SK-N-SH treated with all-trans-retinoic acid at 6 μM for 48 hours (cell line): ENCODE measurements around the gene UNC5C.

Source experiments
- ATAC-seq: fragments of 200-7000 bp; cut with Tn5 transposase; 3 replicates; pipeline ENCODE4 v1.9.1; 2020; ENCODE audit warnings: mild to moderate bottlenecking, moderate library complexity
- ARNTL ChIP-seq: fragments of 450-650 bp; formaldehyde crosslinking; IDR thresholded peaks from 2 replicates; pipeline ENCODE4 v1.5.0; 2020; ENCODE audit warnings: low read depth, mild to moderate bottlenecking, moderate library complexity, borderline replicate concordance
- BACH2 ChIP-seq: fragments of 250-450 bp; sonication (Bioruptor Pico); IDR thresholded peaks from 2 replicates; pipeline ENCODE4 v1.9.0; 2021; ENCODE audit warnings: mild to moderate bottlenecking, borderline replicate concordance
- CSDC2 ChIP-seq: fragments of 250-450 bp; sonication (Bioruptor Pico); IDR thresholded peaks from 2 replicates; pipeline ENCODE4 v1.5.0; 2020; ENCODE audit warnings: mild to moderate bottlenecking, moderate library complexity
- ESRRG ChIP-seq: fragments of 250-450 bp; sonication (Bioruptor Pico); IDR thresholded peaks from 2 replicates; pipeline ENCODE4 v1.6.1; 2021; ENCODE audit warnings: mild to moderate bottlenecking
- ISL1 ChIP-seq: fragments of 250-450 bp; sonication (Bioruptor Pico); IDR thresholded peaks from 2 replicates; pipeline ENCODE4 v2.1.2; 2022; ENCODE audit warnings: mild to moderate bottlenecking, moderate library complexity
- OSR1 ChIP-seq: fragments of 250-450 bp; sonication (Bioruptor Pico); IDR thresholded peaks from 2 replicates; pipeline ENCODE4 v1.8.0; 2022; ENCODE audit warnings: moderate library complexity, mild to moderate bottlenecking, inconsistent platforms
- PPARA ChIP-seq: fragments of 250-450 bp; sonication (Bioruptor Pico); IDR thresholded peaks from 2 replicates; pipeline ENCODE4 v1.5.0; 2020; ENCODE audit warnings: mild to moderate bottlenecking, borderline replicate concordance
- RARB ChIP-seq: fragments of 250-450 bp; sonication (Bioruptor Pico); IDR thresholded peaks from 2 replicates; pipeline ENCODE4 v1.8.0; 2021; ENCODE audit warnings: mild to moderate bottlenecking, moderate library complexity
- SNAI2 ChIP-seq: fragments of 250-450 bp; sonication (Bioruptor Pico); IDR thresholded peaks from 2 replicates; pipeline ENCODE4 v1.5.0; 2020; ENCODE audit warnings: mild to moderate bottlenecking, moderate library complexity
- TCF4 ChIP-seq: fragments of 250-450 bp; sonication (Bioruptor Pico); IDR thresholded peaks from 2 replicates; pipeline ENCODE4 v1.8.0; 2021; ENCODE audit warnings: mild to moderate bottlenecking, moderate library complexity, borderline replicate concordance
- TOX ChIP-seq: fragments of 250-450 bp; sonication (Bioruptor Pico); IDR thresholded peaks from 2 replicates; pipeline ENCODE4 v1.8.0; 2021; ENCODE audit warnings: mild to moderate bottlenecking, moderate library complexity, borderline replicate concordance
- ZC3H10 ChIP-seq: fragments of 250-450 bp; sonication (Bioruptor Pico); IDR thresholded peaks from 2 replicates; pipeline ENCODE4 v1.5.1; 2021; ENCODE audit warnings: mild to moderate bottlenecking, moderate library complexity
- ZFP30 ChIP-seq: fragments of 450-650 bp; formaldehyde crosslinking; IDR thresholded peaks from 2 replicates; pipeline ENCODE4 v1.5.0; 2022; ENCODE audit warnings: mild to moderate bottlenecking, moderate library complexity
- ZNF70 ChIP-seq: fragments of 450-650 bp; formaldehyde crosslinking; IDR thresholded peaks from 2 replicates; pipeline ENCODE4 v1.5.0; 2020; ENCODE audit warnings: mild to moderate bottlenecking, moderate library complexity
- ZNF8 ChIP-seq: fragments of 450-650 bp; formaldehyde crosslinking; IDR thresholded peaks from 2 replicates; pipeline ENCODE4 v1.5.0; 2020; ENCODE audit warnings: mild to moderate bottlenecking, moderate library complexity
- TF ChIP-seq, protein P1 (sequence below): fragments of 250-450 bp; sonication (Bioruptor Pico); IDR thresholded peaks from 2 replicates; pipeline ENCODE4 v1.8.0; 2020; ENCODE audit warnings: mild to moderate bottlenecking, moderate library complexity, borderline replicate concordance
- TF ChIP-seq, protein P2 (sequence below): fragments of 250-450 bp; sonication (Bioruptor Pico); IDR thresholded peaks from 2 replicates; pipeline ENCODE4 v1.5.0; 2020; ENCODE audit warnings: mild to moderate bottlenecking, moderate library complexity
- TF ChIP-seq, protein P3 (sequence below): fragments of 250-450 bp; sonication (Bioruptor Pico); IDR thresholded peaks from 2 replicates; pipeline ENCODE4 v1.5.1; 2020; ENCODE audit warnings: low read depth, mild to moderate bottlenecking, moderate library complexity
- TF ChIP-seq, protein P4 (sequence below): fragments of 250-450 bp; sonication (Bioruptor Pico); IDR thresholded peaks from 2 replicates; pipeline ENCODE4 v1.5.1; 2021; ENCODE audit warnings: mild to moderate bottlenecking, moderate library complexity
- TF ChIP-seq, protein P5 (sequence below): fragments of 250-450 bp; sonication (Bioruptor Pico); IDR thresholded peaks from 2 replicates; pipeline ENCODE4 v1.8.0; 2021; ENCODE audit warnings: low read depth, mild to moderate bottlenecking, moderate library complexity, borderline replicate concordance

UNC5C gene

DNA sequence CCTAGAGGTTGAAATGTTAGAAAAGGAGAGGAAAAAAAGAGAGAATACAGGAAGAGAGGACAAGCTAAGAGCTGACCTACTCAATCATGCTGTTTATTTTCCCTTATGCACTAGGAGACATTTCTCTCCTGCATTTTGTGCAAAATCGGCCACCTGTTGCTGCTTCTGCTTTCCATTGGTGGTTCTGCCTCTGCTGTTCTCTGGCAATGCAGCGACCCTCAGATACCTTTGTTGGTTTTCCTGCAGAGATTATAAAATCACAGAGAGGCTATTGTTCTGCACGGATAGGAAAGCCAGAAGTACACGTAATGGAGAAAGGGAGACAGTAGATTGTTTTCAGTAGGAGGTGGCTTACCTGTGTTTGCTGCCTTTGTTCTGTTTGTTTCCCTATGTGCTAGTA, 108.9 kb downstream of the UNC5C start:
- TF ChIP-seq, protein P1, sequence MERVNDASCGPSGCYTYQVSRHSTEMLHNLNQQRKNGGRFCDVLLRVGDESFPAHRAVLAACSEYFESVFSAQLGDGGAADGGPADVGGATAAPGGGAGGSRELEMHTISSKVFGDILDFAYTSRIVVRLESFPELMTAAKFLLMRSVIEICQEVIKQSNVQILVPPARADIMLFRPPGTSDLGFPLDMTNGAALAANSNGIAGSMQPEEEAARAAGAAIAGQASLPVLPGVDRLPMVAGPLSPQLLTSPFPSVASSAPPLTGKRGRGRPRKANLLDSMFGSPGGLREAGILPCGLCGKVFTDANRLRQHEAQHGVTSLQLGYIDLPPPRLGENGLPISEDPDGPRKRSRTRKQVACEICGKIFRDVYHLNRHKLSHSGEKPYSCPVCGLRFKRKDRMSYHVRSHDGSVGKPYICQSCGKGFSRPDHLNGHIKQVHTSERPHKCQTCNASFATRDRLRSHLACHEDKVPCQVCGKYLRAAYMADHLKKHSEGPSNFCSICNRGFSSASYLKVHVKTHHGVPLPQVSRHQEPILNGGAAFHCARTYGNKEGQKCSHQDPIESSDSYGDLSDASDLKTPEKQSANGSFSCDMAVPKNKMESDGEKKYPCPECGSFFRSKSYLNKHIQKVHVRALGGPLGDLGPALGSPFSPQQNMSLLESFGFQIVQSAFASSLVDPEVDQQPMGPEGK (CRISPR knock-in tag): no peak
- TF ChIP-seq ZNF70 (no peak), TCF4 (CRISPR knock-in tag) (no peak), ESRRG (CRISPR knock-in tag) (no peak), PPARA (no peak), TOX (no peak), OSR1 (CRISPR knock-in tag) (no peak), ZC3H10 (CRISPR knock-in tag) (no peak)
- TF ChIP-seq, protein P2, sequence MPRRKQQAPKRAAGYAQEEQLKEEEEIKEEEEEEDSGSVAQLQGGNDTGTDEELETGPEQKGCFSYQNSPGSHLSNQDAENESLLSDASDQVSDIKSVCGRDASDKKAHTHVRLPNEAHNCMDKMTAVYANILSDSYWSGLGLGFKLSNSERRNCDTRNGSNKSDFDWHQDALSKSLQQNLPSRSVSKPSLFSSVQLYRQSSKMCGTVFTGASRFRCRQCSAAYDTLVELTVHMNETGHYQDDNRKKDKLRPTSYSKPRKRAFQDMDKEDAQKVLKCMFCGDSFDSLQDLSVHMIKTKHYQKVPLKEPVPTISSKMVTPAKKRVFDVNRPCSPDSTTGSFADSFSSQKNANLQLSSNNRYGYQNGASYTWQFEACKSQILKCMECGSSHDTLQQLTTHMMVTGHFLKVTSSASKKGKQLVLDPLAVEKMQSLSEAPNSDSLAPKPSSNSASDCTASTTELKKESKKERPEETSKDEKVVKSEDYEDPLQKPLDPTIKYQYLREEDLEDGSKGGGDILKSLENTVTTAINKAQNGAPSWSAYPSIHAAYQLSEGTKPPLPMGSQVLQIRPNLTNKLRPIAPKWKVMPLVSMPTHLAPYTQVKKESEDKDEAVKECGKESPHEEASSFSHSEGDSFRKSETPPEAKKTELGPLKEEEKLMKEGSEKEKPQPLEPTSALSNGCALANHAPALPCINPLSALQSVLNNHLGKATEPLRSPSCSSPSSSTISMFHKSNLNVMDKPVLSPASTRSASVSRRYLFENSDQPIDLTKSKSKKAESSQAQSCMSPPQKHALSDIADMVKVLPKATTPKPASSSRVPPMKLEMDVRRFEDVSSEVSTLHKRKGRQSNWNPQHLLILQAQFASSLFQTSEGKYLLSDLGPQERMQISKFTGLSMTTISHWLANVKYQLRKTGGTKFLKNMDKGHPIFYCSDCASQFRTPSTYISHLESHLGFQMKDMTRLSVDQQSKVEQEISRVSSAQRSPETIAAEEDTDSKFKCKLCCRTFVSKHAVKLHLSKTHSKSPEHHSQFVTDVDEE: no peak
- TF ChIP-seq, protein P3, sequence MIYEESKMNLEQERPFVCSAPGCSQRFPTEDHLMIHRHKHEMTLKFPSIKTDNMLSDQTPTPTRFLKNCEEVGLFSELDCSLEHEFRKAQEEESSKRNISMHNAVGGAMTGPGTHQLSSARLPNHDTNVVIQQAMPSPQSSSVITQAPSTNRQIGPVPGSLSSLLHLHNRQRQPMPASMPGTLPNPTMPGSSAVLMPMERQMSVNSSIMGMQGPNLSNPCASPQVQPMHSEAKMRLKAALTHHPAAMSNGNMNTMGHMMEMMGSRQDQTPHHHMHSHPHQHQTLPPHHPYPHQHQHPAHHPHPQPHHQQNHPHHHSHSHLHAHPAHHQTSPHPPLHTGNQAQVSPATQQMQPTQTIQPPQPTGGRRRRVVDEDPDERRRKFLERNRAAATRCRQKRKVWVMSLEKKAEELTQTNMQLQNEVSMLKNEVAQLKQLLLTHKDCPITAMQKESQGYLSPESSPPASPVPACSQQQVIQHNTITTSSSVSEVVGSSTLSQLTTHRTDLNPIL (CRISPR knock-in tag): no peak
- no peak for ATAC-seq

DNA sequence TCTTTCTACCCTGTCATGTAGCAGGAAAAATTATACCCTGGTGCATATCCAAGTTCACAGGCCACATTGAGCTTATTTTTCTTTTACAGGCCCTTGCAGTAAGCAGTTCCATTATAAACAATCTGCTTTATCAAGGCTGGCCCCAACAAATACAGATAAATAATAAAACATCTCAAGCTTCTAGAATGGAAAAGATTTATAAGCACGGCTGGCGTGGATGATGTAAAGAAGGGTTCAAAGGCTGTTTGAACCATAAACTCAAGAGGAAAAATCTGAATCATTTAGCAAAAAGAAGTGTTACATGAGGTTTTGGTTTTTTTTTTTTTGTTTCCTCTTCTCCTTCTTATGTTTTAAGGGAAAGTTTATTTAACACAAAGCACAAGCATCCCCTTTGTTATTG, 109.7 kb downstream of the UNC5C start:
- no peak for ATAC-seq
- TF ChIP-seq CSDC2 (CRISPR knock-in tag) (no peak), ZNF70 (no peak), TCF4 (CRISPR knock-in tag) (no peak), RARB (no peak), ESRRG (CRISPR knock-in tag) (no peak), OSR1 (CRISPR knock-in tag) (no peak), BACH2 (CRISPR knock-in tag) (no peak)
- TF ChIP-seq, protein P4, sequence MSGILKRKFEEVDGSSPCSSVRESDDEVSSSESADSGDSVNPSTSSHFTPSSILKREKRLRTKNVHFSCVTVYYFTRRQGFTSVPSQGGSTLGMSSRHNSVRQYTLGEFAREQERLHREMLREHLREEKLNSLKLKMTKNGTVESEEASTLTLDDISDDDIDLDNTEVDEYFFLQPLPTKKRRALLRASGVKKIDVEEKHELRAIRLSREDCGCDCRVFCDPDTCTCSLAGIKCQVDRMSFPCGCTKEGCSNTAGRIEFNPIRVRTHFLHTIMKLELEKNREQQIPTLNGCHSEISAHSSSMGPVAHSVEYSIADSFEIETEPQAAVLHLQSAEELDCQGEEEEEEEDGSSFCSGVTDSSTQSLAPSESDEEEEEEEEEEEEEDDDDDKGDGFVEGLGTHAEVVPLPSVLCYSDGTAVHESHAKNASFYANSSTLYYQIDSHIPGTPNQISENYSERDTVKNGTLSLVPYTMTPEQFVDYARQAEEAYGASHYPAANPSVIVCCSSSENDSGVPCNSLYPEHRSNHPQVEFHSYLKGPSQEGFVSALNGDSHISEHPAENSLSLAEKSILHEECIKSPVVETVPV: no peak
- TF ChIP-seq, protein P1 (CRISPR knock-in tag): no peak

DNA sequence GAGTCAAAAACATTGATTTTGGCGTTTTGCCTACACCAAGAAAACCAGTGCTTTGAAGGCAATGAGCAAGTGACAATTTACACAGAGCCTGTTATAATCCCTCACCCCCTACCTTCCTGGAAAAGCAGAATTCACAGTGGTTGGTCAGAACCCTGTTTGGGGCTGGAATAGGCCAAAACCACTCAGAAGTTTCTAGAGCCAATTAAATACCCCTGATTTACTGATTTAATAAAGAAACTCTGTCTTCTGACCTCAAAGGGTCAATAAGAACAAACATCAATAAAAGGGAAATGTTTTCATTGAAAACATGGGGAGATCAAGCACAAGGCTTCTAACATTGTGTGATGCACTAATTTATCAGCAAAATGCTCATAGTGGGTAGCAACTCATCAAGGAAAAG, 116.3 kb downstream of the UNC5C start:
- ATAC-seq: no peak
- no peak for TF ChIP-seq ZC3H10 (CRISPR knock-in tag)
- TF ChIP-seq ZNF8: no peak
- TF ChIP-seq, protein P1 (CRISPR knock-in tag): no peak
- TF ChIP-seq ISL1 (CRISPR knock-in tag): no peak
- TF ChIP-seq BACH2 (CRISPR knock-in tag): no peak
- TF ChIP-seq SNAI2 (CRISPR knock-in tag): no peak
- TF ChIP-seq, protein P5, sequence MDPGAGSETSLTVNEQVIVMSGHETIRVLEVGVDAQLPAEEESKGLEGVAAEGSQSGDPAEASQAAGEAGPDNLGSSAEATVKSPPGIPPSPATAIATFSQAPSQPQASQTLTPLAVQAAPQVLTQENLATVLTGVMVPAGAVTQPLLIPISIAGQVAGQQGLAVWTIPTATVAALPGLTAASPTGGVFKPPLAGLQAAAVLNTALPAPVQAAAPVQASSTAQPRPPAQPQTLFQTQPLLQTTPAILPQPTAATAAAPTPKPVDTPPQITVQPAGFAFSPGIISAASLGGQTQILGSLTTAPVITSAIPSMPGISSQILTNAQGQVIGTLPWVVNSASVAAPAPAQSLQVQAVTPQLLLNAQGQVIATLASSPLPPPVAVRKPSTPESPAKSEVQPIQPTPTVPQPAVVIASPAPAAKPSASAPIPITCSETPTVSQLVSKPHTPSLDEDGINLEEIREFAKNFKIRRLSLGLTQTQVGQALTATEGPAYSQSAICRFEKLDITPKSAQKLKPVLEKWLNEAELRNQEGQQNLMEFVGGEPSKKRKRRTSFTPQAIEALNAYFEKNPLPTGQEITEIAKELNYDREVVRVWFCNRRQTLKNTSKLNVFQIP (CRISPR knock-in tag): no peak
- TF ChIP-seq ESRRG (CRISPR knock-in tag): no peak
- TF ChIP-seq TOX: no peak
- no peak for TF ChIP-seq ZFP30 (CRISPR knock-in tag)
- TF ChIP-seq ZNF70: no peak
- no peak for TF ChIP-seq ARNTL (CRISPR knock-in tag)
